SU-DHL-6 (cell line): ENCODE data around the gene UNC119B.

Experiments used
- H2AFZ ChIP-seq: fragments of 200-600 bp; sonication (generic); 2 replicates; pipeline ENCODE4 v1.6.1; 2014; ENCODE audit warnings: low read depth, mild to moderate bottlenecking, moderate library complexity, mixed read lengths, antibody characterized with exemption, low read length; ENCODE audit not compliant: severe bottlenecking
- H3F3A ChIP-seq: fragments of 200-600 bp; shearing (Covaris generic); 2 replicates; pipeline ENCODE4 v1.6.0; 2016; ENCODE audit warnings: antibody characterized with exemption, mild to moderate bottlenecking; ENCODE audit not compliant: insufficient read depth
- H3K27ac ChIP-seq: fragments of 200-600 bp; sonication (generic); 2 replicates; pipeline ENCODE4 v1.5.1; 2016; ENCODE audit warnings: low read depth, mild to moderate bottlenecking, low read length, moderate library complexity, mixed read lengths
- H3K27me3 ChIP-seq: fragments of 200-600 bp; sonication (generic), shearing (Covaris generic); 2 replicates; pipeline ENCODE4 v1.6.0; 2014; ENCODE audit warnings: mild to moderate bottlenecking, low read length
- H3K36me3 ChIP-seq: fragments of 200-600 bp; sonication (generic); 2 replicates; pipeline ENCODE4 v1.6.1; 2014; ENCODE audit warnings: mild to moderate bottlenecking, low read length, mixed read lengths
- H3K4me2 ChIP-seq: fragments of 300-600, 200-600 bp; shearing (Covaris generic), sonication (generic); 2 replicates; pipeline ENCODE4 v1.6.0; 2014; ENCODE audit warnings: low read length, low read depth, mild to moderate bottlenecking; ENCODE audit not compliant: poor library complexity, severe bottlenecking
- H3K4me3 ChIP-seq: fragments of 200-600 bp; sonication (generic); 2 replicates; pipeline ENCODE4 v1.5.1; 2014; ENCODE audit warnings: antibody characterized with exemption, low read length, mild to moderate bottlenecking, mixed read lengths; ENCODE audit not compliant: insufficient read depth, poor library complexity, severe bottlenecking
- H3K79me2 ChIP-seq: fragments of 200-600 bp; sonication (generic); 2 replicates; pipeline ENCODE4 v1.6.1; 2014; ENCODE audit warnings: mild to moderate bottlenecking, low read length, moderate library complexity; ENCODE audit not compliant: insufficient read depth
- H3K9ac ChIP-seq: fragments of 200-600 bp; sonication (generic); 2 replicates; pipeline ENCODE4 v1.7.0; 2014; ENCODE audit warnings: mild to moderate bottlenecking, low read length
- H3K9me2 ChIP-seq: fragments of 200-600 bp; sonication (generic); replicated peaks from 2 replicates; pipeline ENCODE4 v1.6.1; 2014; ENCODE audit warnings: low read length; ENCODE audit not compliant: insufficient read depth
- H3K9me3 ChIP-seq: fragments of 200-600 bp; sonication (generic); 2 replicates; pipeline ENCODE4 v1.6.1; 2014; ENCODE audit warnings: low read length, mixed read lengths; ENCODE audit not compliant: insufficient read depth
- H4K20me1 ChIP-seq: fragments of 200-600 bp; sonication (generic); 2 replicates; pipeline ENCODE4 v1.6.1; 2014; ENCODE audit warnings: low read depth, mild to moderate bottlenecking, antibody characterized with exemption, low read length, moderate library complexity, mixed read lengths
- CTCF ChIP-seq: fragments of 200-600 bp; sonication (generic); IDR thresholded peaks from one replicate; pipeline ENCODE4 v1.5.1; 2017; ENCODE audit warnings: antibody characterized with exemption, mild to moderate bottlenecking, low read length, moderate library complexity; ENCODE audit not compliant: insufficient read depth, poor library complexity, severe bottlenecking
- EZH2phosphoT487 ChIP-seq: fragments of 200-600 bp; sonication (generic), shearing (Covaris generic); conservative IDR thresholded peaks from 2 replicates; pipeline ENCODE4 v1.6.1; 2018; ENCODE audit warnings: mild to moderate bottlenecking, antibody characterized with exemption, low read length, moderate library complexity, mixed read lengths

UNC119B gene

DNA sequence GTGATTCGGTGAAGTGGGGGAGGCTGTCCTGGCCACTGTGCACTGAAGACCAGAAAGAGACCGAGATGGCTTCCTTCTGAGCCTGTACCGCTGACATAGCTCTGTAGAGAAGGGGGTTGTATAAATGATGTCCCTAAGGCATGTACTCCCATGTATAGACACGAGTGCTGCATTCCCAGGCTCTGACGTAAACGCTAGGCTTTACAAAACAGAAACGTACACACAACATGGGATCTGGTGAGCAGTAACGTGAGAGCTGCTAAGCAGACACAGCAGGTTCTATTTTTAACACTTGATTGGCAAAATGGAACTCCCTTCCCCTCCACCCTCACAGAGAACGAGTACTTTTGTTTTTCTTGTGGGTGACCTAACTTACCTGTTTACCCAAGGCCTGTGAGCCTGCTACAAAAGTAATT lies 51.3 kb downstream of the UNC119B start:
- Histone ChIP-seq H3K4me2 (no peak overlapping the region), H2AFZ (no peak overlapping the region), H3K36me3 (no peaks in the 10 kb centered on the region), H3K9me3 (no peaks in the 10 kb centered on the region), H3K27me3 (no peaks in the 10 kb centered on the region), H3K9ac (no peak overlapping the region), H3F3A (no peaks in the 10 kb centered on the region), H4K20me1 (no peaks in the 10 kb centered on the region), H3K4me3 (no peak overlapping the region), H3K9me2 (no peaks in the 10 kb centered on the region), H3K27ac (no peak overlapping the region), H3K79me2 (no peaks in the 10 kb centered on the region)
- no peak for TF ChIP-seq EZH2phosphoT487
- TF ChIP-seq CTCF, result no peak

DNA sequence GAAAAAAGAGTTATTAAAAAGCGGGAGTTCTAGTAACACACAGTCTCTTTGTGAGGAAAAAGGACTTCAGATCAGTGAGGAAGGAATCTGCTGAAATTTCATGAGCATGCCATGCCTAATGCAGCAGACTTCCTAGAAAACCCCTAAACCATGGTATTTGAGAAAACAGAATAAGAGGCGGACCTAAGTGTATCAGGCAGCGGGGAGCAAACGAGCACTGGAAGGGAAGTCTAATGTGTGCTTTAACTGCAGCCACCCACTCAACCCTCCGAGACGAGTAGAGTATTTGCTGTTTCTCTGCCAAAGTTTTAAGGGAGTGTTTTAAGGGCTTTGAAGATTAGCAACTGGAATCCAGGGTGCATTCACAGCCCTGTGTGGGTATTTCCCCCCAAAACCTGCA lies 51.8 kb downstream of the UNC119B start:
- Histone ChIP-seq H2AFZ (no peak overlapping the region), H3K27ac (no peak overlapping the region), H3K27me3 (no peaks in the 10 kb centered on the region), H3K4me3 (no peak overlapping the region), H3K9me2 (no peaks in the 10 kb centered on the region), H3K36me3 (no peaks in the 10 kb centered on the region), H3K9me3 (no peaks in the 10 kb centered on the region), H3K79me2 (no peaks in the 10 kb centered on the region), H3K9ac (no peak overlapping the region), H4K20me1 (no peaks in the 10 kb centered on the region), H3K4me2 (no peak overlapping the region), H3F3A (no peaks in the 10 kb centered on the region)
- TF ChIP-seq EZH2phosphoT487, result no peak
- no peak for TF ChIP-seq CTCF

- H3K27ac ChIP-seq, result no peak overlapping the region
- H3K79me2 ChIP-seq, result no peaks in the 10 kb centered on the region
- no peak overlapping the region for H3K9ac ChIP-seq
- no peaks in the 10 kb centered on the region for H3K9me2 ChIP-seq
- TF ChIP-seq EZH2phosphoT487 (no peak), CTCF (no peak)
- H3K27me3 ChIP-seq, result no peaks in the 10 kb centered on the region
- no peak overlapping the region for H3K4me3 ChIP-seq
- H3K4me2 ChIP-seq, result no peak overlapping the region
- H3F3A ChIP-seq, result 0 out of 2 replicates have a peak, but pooled peaks cover 3% of the 10 kb centered on the region
- no peaks in the 10 kb centered on the region for H3K9me3 ChIP-seq
- no peaks in the 10 kb centered on the region for H4K20me1 ChIP-seq
- H3K36me3 ChIP-seq, result no peaks in the 10 kb centered on the region
- no peak overlapping the region for H2AFZ ChIP-seq
These were observed 53.0 kb downstream of the UNC119B start for GRCh38 chr12:120763250-120763649.

DNA sequence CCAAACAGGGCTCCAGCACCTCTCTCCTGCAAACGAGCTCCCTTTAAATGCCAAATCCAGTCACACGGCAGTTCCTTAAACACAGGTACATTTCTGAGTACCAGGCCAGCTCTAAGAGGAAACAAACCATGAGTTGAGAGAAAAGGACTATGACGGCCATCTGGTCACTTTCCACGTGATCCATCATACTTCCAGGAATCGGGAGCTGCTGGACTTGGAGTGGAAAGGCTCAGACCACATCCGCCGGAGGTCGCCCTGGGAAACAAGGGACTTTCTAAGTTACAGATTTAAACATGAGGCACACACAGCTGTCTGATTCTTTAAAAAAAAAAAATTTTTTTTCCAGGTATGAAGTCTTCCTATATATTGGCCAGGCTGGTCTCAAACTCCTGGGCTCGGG lies 54.6 kb downstream of the UNC119B start:
- Histone ChIP-seq H3K36me3 (no peaks in the 10 kb centered on the region), H3F3A (0 out of 2 replicates have a peak, but pooled peaks cover 3% of the 10 kb centered on the region)

More for the DNA sequence above, 54.6 kb downstream of the UNC119B start:
- H3K79me2 ChIP-seq, result no peaks in the 10 kb centered on the region
- H4K20me1 ChIP-seq, result no peaks in the 10 kb centered on the region
- no peak overlapping the region for H3K4me3 ChIP-seq
- H3K27ac ChIP-seq, result no peak overlapping the region
- TF ChIP-seq CTCF, result no peak
- TF ChIP-seq EZH2phosphoT487, result no peak
- no peak overlapping the region for H3K9ac ChIP-seq
- H3K4me2 ChIP-seq, result no peak overlapping the region
- H2AFZ ChIP-seq, result no peak overlapping the region
- H3K9me2 ChIP-seq, result no peaks in the 10 kb centered on the region
- no peaks in the 10 kb centered on the region for H3K9me3 ChIP-seq
- no peaks in the 10 kb centered on the region for H3K27me3 ChIP-seq
